ENCODE data around the gene CAMK1D.
"Not testable (repeated sequence)": the region's sequence is repeated elsewhere in the genome, so short reads cannot be mapped to it uniquely, and the experiment has no call there.

CAMK1D gene

GRCh38 chr10:12730809-12731519 lies 381.6 kb downstream of the CAMK1D start:
- TF ChIP-seq, protein P1, sequence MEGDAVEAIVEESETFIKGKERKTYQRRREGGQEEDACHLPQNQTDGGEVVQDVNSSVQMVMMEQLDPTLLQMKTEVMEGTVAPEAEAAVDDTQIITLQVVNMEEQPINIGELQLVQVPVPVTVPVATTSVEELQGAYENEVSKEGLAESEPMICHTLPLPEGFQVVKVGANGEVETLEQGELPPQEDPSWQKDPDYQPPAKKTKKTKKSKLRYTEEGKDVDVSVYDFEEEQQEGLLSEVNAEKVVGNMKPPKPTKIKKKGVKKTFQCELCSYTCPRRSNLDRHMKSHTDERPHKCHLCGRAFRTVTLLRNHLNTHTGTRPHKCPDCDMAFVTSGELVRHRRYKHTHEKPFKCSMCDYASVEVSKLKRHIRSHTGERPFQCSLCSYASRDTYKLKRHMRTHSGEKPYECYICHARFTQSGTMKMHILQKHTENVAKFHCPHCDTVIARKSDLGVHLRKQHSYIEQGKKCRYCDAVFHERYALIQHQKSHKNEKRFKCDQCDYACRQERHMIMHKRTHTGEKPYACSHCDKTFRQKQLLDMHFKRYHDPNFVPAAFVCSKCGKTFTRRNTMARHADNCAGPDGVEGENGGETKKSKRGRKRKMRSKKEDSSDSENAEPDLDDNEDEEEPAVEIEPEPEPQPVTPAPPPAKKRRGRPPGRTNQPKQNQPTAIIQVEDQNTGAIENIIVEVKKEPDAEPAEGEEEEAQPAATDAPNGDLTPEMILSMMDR (IDR thresholded peaks at IDR 0.05; ENCODE audit: control insufficient read depth, extremely low read depth, insufficient read depth) = no peak
- H3K4me3 ChIP-seq (ENCODE audit: low read depth, low read length) = no peak overlapping the region
- DNase-seq (ENCODE audit: low read depth) = no peak

DNA sequence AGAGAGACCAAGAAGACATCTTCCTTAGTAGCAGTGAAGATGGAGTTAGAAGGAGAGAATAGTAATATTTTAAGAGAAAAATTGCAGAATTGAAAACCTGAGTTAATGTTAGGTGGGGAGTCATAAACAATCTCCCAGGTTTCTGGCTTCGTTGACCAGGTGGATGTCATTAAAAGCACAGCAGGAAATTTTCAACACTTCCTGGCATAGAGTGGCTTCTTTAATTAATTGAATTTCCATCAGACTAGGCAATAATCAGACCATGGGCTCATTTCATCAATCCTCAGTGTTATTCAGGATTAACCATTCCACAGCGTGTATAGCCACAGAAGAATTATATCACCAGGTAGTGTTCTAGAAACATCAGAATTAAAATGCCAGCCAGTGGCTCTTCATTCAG lies 383.9 kb downstream of the CAMK1D start:
- TF ChIP-seq, protein P1 (IDR thresholded peaks at IDR 0.05; ENCODE audit: control insufficient read depth, extremely low read depth, insufficient read depth) = no peak
- H3K4me3 ChIP-seq (ENCODE audit: low read depth, low read length) = no peak overlapping the region
- no peak for DNase-seq (ENCODE audit: low read depth)

DNA sequence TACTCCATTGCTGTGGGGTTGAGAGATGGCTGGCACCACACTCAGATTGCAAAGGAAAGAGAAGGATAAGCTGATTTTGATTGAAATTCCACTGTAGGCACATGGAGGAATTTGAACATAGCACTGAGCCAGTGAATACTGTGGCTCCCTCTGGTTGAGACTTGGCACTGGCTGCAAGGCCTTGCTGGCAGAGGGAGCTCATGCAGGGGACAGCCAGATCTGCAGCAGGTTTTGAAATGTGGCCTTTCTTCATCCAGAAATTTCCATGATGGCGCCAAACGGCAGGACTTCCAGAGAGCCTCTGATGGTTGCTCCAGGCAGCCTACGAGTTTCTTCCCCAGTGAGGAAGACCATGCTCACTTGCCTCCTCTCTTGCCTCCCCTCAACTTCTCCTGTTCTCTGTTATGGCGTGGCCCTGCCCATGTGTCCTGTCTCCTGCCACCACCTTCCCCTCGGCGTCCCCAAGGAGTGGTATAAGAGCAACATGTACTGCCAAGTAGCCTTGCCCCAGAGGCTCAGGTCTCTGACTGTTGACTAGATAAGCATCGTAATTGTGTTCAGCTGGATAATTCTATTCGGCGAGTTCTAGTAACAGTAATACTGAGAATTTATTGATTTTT lies 386.6 kb downstream of the CAMK1D start:
- TF ChIP-seq, protein P1 (IDR thresholded peaks at IDR 0.05; ENCODE audit: control insufficient read depth, extremely low read depth, insufficient read depth) = no peak
- H3K4me3 ChIP-seq (ENCODE audit: low read depth, low read length) = no peak overlapping the region
- no peak for DNase-seq (ENCODE audit: low read depth)

DNA sequence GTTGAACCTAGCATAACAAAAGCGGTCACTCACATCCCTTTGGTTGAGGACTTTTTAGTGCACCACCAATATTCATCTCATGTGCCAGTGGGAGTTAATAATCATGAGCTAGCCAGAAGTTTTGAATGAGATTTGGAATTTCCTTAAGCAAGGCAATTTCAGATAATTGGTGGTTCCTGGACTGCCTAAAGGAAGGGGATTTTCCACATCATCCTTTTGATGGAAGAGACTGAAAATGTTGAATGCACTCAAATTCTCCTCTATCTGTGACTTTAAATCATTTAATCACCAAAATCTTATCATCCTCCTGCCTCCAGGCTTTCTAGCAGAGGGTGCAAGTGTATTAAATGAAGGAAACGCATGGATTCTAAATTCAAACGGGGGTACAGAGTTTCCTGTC lies 391.5 kb downstream of the CAMK1D start:
- no peak overlapping the region for H3K4me3 ChIP-seq (ENCODE audit: low read depth, low read length)
- no peak for DNase-seq (ENCODE audit: low read depth)
- TF ChIP-seq, protein P1 (IDR thresholded peaks at IDR 0.05; ENCODE audit: control insufficient read depth, extremely low read depth, insufficient read depth) = no peak

- TF ChIP-seq, protein P1 (IDR thresholded peaks at IDR 0.05; ENCODE audit: control insufficient read depth, extremely low read depth, insufficient read depth) = no peak
- H3K4me3 ChIP-seq (ENCODE audit: low read depth, low read length) = no peak overlapping the region
- no peak for DNase-seq (ENCODE audit: low read depth)
These were observed 392.0 kb downstream of the CAMK1D start for GRCh38 chr10:12741360-12741804.

- no peak overlapping the region for H3K4me3 ChIP-seq (ENCODE audit: low read depth, low read length)
- DNase-seq (ENCODE audit: low read depth) = no peak
- TF ChIP-seq, protein P1 (IDR thresholded peaks at IDR 0.05; ENCODE audit: control insufficient read depth, extremely low read depth, insufficient read depth) = no peak
These were observed 393.4 kb downstream of the CAMK1D start for GRCh38 chr10:12742771-12743170.

DNA sequence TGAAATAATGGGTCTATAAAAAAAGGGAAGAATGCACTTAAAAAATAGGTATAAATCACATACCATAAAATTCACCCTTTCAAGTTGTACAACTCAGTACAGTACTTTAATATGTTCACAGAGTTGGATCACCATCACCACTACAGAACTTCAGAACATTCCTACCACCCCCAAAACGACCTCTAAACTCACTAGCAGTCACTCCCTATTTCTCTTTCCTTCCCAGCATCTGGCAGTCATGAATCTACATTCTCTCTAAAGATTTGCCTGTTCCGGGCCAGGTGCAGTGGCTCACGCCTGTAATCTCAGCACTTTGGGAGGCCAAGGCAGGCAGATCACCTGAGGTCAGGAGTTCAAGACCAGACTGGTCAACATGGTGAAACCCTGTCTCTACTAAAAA lies 394.1 kb downstream of the CAMK1D start:
- DNase-seq (ENCODE audit: low read depth); H3K4me3 ChIP-seq (ENCODE audit: low read depth, low read length): not testable (repeated sequence)
